ENCODE results near the gene CACNA2D3.
"Not testable (repeated sequence)": the region's sequence is repeated elsewhere in the genome, so short reads cannot be mapped to it uniquely, and the experiment has no call there.

Gene CACNA2D3

GRCh38 chr3:54954521-54954920 is 832.2 kb downstream of the CACNA2D3 start:
- DNase-seq: no peak

GRCh38 chr3:54955496-54955895 is 833.1 kb downstream of the CACNA2D3 start:
- DNase-seq: no peak

DNA sequence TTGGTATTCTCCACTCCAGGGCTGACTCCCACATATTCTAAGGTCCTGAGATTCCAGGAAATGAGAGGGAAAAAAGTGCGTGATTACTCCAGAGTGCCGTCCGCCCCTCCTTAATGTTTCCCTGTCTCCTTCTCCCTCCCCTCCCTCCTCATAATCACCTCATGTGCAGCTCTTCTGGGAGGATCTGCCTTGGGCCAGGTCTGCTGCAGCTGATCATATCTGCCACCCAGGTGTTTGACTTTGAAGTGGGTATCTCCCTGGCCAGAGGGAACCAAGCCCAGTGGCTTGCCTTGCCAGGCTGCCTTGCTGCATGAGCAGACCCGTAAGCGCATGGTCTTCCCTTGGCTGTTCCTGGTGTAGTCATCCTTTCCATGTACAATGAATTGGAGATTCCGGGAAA is 833.6 kb downstream of the CACNA2D3 start:
- DNase-seq: no peak

- no peak for DNase-seq
Observed at GRCh38 chr3:54957711-54958110, 835.4 kb downstream of the CACNA2D3 start.

GRCh38 chr3:54960082-54960481 is 837.7 kb downstream of the CACNA2D3 start:
- no peak for DNase-seq

GRCh38 chr3:54960701-54961100 is 838.3 kb downstream of the CACNA2D3 start:
- DNase-seq: no peak

GRCh38 chr3:54962200-54962599 is 839.8 kb downstream of the CACNA2D3 start:
- no peak for DNase-seq

DNA sequence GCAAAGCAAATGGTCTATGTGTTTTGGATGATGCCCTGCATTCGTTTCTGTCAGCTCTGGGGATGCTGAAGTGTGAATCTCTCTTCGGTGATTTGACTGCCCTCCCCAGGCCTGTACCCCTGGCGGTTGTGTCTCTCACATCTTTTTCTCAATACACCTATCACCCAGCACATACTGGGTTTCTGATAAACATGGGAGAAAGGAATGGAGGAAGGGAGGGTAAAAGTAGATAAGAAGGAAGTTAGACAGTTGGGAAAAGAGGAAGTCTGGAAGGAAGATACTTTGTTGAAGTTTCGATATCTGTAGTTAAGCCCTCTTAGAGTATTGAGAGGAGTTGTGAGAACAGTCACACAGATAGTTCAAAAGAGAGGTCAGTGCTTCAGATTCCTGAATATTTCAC is 841.3 kb downstream of the CACNA2D3 start:
- DNase-seq: no peak

DNA sequence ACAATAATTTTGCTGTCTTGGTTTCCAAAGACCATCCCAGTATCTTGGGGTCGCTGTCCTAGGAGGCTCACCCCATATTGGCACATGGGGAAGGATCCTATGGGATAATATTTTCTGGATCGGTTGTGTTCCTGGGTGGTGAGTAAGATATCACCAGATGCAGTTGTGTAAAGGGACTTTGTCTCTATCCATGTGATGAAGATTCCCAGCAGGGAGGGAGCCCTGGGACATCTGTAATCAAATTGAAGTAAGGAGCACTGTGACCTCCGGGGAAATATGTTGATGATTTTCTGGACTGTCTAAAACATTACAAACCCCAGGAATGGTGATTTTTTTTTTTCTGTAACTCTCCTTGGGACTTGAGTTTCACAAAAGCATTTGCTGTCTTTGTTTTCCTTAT is 841.7 kb downstream of the CACNA2D3 start:
- DNase-seq: no peak

GRCh38 chr3:54965746-54966145 is 843.4 kb downstream of the CACNA2D3 start:
- no peak for DNase-seq

DNA sequence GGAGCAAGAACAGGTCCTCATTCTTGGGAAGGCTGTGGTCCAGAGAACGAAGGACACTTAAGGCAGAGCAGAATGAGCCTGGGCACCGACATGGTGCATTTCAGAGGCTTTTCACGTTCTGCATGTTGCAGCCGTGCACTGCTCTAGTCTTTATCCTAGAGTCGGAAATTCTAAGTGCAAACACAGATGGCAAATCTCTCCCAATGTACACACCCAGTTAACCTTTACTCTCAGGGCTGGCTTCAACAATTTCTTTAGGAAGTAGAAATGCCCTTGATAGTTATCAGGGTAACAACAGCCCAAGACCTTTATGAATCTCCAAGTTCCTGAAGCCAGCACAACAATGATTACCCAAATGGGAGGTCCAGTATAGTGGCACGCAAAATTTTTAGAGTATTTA is 844.6 kb downstream of the CACNA2D3 start:
- DNase-seq: no peak

DNA sequence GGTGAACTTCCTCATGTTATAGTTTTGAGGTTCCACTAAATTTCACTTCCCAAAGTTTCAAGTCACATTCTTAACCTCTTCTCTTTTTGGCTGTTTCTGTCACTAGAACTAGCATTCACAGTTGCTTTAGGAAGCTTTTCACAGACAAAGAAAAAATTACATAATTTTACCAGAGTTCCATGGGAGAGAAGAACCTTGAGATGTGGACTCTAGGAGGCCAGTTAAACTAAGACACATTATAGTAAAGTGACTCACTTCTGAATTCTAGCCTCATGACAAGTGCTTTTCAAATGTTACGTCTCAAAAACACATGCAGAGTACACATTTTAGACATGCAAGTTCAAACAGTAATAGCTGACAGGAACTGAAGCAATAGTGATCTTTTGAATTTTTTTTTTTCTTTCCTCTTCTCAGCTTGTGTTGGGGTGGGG is 845.4 kb downstream of the CACNA2D3 start:
- DNase-seq: no peak

- peak; percentile 35 for DNase-seq
Observed at GRCh38 chr3:54968546-54969172, 846.3 kb downstream of the CACNA2D3 start.

GRCh38 chr3:54969652-54970051 is 847.3 kb downstream of the CACNA2D3 start:
- DNase-seq: peak; percentile 10

- no peak for DNase-seq
Observed at GRCh38 chr3:54970895-54971294, 848.5 kb downstream of the CACNA2D3 start.

- no peak for DNase-seq
Observed at GRCh38 chr3:54977439-54977838, 855.1 kb downstream of the CACNA2D3 start.

DNA sequence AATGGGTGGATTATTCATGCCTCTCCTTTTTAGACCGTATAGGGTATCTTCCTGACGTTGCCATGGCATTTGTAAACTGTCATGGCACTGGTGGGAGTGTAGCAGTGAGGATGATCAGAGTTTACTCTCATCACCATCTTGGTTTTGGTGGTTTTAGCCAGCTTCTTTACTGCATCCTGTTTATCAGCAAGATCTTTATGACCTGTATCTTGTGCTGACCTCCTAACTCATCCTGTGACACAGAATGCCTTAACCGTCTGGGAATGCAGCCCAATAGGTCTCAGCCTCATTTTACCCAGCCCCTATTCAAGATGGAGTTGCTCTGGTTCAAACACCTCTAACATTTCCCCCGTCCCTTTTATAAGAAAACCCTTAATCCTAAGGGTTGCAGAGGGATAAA is 855.6 kb downstream of the CACNA2D3 start:
- not testable (repeated sequence) for DNase-seq

- DNase-seq: no peak
Observed at GRCh38 chr3:54982807-54983206, 860.5 kb downstream of the CACNA2D3 start.

DNA sequence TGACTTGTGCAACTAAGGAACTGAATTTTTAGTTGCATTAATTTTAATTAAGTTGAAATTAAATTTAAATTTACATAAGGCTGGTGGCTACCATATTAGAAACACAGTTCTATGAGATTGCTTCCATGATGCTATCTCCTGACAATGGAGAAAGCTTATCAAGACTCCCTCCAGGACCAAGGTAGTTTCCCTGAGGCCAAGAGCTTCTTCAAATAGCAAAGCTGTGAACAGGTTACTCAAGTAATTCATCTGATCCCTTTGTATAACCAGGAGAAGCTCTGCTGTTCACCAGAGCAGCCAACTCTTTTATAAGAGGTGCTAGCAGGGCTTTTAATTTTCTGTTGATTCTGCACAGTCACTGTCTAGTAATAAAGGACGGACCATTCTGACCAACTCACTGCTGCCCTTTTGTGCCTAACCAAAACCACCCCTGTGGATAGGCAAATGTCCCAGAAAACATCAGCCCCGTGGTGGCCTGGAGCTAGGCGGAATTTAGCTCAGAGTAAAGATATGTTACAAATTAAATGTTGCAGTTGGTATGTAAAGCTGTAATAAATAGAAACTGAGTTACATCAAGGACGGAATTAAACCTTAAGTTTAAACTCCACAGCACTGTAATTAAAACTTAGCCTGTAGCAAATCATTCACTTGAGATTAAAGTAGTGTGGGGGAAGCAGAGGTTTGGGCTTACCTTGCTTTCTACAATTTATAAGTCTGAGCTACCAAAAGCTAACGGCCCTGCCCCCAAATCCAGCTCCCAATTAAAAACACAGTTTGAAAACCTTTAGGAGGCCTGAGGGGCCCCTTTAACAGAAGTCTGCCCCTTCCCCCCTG is 861.1 kb downstream of the CACNA2D3 start:
- no peak for DNase-seq

DNA sequence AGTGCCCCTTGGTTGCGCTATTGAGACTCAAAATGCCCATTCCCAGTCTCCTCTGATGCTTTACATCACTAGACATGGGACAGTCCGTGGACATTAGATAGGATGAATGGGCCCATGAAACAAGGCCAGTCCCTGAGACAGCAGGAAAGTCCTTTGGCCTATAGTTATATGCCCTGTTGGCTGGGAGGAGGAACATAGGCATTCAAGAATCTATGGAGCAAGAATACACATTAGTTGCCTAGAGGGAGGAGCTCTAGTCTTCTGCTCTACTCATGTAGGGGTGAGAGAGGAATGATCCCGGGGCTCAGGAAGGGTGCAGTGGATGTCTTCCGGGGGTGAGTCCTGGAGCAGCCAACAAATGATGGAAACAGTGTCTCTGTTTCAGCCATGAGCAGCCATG is 863.5 kb downstream of the CACNA2D3 start:
- DNase-seq: no peak

GRCh38 chr3:54986294-54986693 is 863.9 kb downstream of the CACNA2D3 start:
- DNase-seq: no peak

- no peak for DNase-seq
Observed at GRCh38 chr3:54987719-54988118, 865.4 kb downstream of the CACNA2D3 start.

- DNase-seq: no peak
Observed at GRCh38 chr3:54988302-54988837, 866.0 kb downstream of the CACNA2D3 start.
